ENCODE results near the gene LAG3. TPM values are rescaled to one million over a fixed set of nuclear protein-coding genes. Genes with fewer than 3 reads are reported as not detected.

LAG3 gene
- polyA plus RNA-seq, 1 donor (not counting 4 experiments of a cell fraction or from before 2014, with no cell fraction given), result 0.09 TPM

DNA sequence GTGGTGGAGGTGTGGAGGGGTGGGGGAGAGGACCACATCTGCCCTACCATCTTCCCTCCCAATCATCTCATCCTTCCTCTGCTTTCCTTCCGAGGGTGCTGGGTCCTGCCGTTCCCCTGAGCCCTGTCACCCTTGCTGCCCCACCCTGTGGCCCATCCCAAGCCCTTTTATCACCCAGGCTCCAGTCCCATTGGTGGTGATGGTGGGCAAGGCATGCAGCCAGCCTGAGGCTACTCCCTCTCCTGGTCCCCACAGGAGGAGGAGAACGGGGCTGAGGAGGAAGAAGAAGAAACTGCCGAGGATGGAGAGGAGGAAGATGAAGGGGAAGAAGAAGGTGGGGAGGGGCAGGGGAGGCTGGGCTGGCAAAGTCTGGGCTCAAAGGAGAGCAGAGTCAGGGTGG is 2.7 kb upstream of the LAG3 start:
- FAIRE-seq (no peak), DNase-seq (ENCODE audit: low read depth, low spot score) (no peak)
- H3K4me2 ChIP-seq (ENCODE audit: control insufficient read depth, extremely low read depth, insufficient read depth, low read depth, low read length), result no peak overlapping the region
- TF ChIP-seq, protein P1, sequence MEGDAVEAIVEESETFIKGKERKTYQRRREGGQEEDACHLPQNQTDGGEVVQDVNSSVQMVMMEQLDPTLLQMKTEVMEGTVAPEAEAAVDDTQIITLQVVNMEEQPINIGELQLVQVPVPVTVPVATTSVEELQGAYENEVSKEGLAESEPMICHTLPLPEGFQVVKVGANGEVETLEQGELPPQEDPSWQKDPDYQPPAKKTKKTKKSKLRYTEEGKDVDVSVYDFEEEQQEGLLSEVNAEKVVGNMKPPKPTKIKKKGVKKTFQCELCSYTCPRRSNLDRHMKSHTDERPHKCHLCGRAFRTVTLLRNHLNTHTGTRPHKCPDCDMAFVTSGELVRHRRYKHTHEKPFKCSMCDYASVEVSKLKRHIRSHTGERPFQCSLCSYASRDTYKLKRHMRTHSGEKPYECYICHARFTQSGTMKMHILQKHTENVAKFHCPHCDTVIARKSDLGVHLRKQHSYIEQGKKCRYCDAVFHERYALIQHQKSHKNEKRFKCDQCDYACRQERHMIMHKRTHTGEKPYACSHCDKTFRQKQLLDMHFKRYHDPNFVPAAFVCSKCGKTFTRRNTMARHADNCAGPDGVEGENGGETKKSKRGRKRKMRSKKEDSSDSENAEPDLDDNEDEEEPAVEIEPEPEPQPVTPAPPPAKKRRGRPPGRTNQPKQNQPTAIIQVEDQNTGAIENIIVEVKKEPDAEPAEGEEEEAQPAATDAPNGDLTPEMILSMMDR (optimal IDR thresholded peaks at IDR 0.05 in 1 of 3, IDR thresholded peaks at IDR 0.05 in 1 of 3, conservative IDR thresholded peaks at IDR 0.05 in 1 of 3; ENCODE audit: extremely low read depth in 1 of 3, insufficient read depth in 2 of 3, low read length in 3 of 3), result no peak
- H3K79me2 ChIP-seq (ENCODE audit: control insufficient read depth, insufficient read depth, low read length), result peaks cover 11% of the 10 kb centered on the region
- peaks cover 4 to 7% of the 10 kb centered on the region in 2 experiments for H3K36me3 ChIP-seq (ENCODE audit: control insufficient read depth in 2 of 2, extremely low read depth in 1 of 2, insufficient read depth in 2 of 2, low read length in 2 of 2)
- peaks cover 22% of the 10 kb centered on the region for H3K4me1 ChIP-seq (ENCODE audit: control insufficient read depth, extremely low read depth, insufficient read depth, low read length)
- dilution Hi-C loops (cut with MboI; ENCODE audit: extremely low pct_ligation_motif_present, low sequenced_read_pairs), result no loop called here
- H3K27ac ChIP-seq (ENCODE audit: control insufficient read depth, insufficient read depth, low read length), result no peak overlapping the region
- no peaks in the 10 kb centered on the region for H3K9me3 ChIP-seq (ENCODE audit: control insufficient read depth, low read depth, low read length)
- H3K4me3 ChIP-seq (ENCODE audit: control insufficient read depth in 2 of 3, extremely low read depth in 1 of 3, insufficient read depth in 2 of 3, low read depth in 1 of 3, low read length in 3 of 3), result no peak overlapping the region
- H3K27me3 ChIP-seq (ENCODE audit: control insufficient read depth, extremely low read depth, insufficient read depth, low read length), result peaks cover 21% of the 10 kb centered on the region
- no peaks in the 10 kb centered on the region for H4K20me1 ChIP-seq (ENCODE audit: control insufficient read depth, extremely low read depth, insufficient read depth, low read length)
- no peak overlapping the region for H3K9ac ChIP-seq (ENCODE audit: control insufficient read depth, extremely low read depth, insufficient read depth, low read length)
- H3K9me1 ChIP-seq (ENCODE audit: control insufficient read depth, extremely low read depth, insufficient read depth, low read length), result no peaks in the 10 kb centered on the region
- no peak overlapping the region for H2AFZ ChIP-seq (ENCODE audit: control insufficient read depth, low read length)

DNA sequence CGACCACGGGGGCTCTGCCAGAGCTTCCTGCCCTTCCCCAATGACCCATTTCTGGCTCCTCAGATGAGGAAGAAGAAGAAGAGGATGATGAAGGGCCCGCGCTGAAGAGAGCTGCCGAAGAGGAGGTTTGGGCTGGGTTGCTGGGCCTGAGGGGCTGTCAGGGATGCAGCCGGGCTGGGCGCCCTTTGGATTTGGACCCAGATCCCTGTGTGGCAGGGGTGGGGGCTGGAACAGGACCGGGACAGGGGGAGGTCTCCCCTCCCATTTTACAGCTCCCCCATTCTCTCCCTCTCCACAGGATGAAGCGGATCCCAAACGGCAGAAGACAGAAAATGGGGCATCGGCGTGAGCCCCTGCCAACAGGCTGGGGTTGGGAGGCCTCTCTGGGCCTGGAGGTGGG is 2.2 kb upstream of the LAG3 start:
- Histone ChIP-seq H3K9ac (ENCODE audit: control insufficient read depth, extremely low read depth, insufficient read depth, low read length) (no peak overlapping the region), H3K27ac (ENCODE audit: control insufficient read depth, insufficient read depth, low read length) (no peak overlapping the region)

More for the DNA sequence above, 2.2 kb upstream of the LAG3 start:
- H3K9me1 ChIP-seq (ENCODE audit: control insufficient read depth, extremely low read depth, insufficient read depth, low read length), result no peaks in the 10 kb centered on the region
- peaks cover 22% of the 10 kb centered on the region for H3K27me3 ChIP-seq (ENCODE audit: control insufficient read depth, extremely low read depth, insufficient read depth, low read length)
- FAIRE-seq (no peak), DNase-seq (ENCODE audit: low read depth, low spot score) (no peak)
- peaks cover 18% of the 10 kb centered on the region for H3K4me1 ChIP-seq (ENCODE audit: control insufficient read depth, extremely low read depth, insufficient read depth, low read length)
- H3K36me3 ChIP-seq (ENCODE audit: control insufficient read depth in 2 of 2, extremely low read depth in 1 of 2, insufficient read depth in 2 of 2, low read length in 2 of 2), result peaks cover 4 to 7% of the 10 kb centered on the region in 2 experiments
- H3K9me3 ChIP-seq (ENCODE audit: control insufficient read depth, low read depth, low read length), result no peaks in the 10 kb centered on the region
- peaks cover 11% of the 10 kb centered on the region for H3K79me2 ChIP-seq (ENCODE audit: control insufficient read depth, insufficient read depth, low read length)
- H3K4me3 ChIP-seq (ENCODE audit: control insufficient read depth in 2 of 3, extremely low read depth in 1 of 3, insufficient read depth in 2 of 3, low read depth in 1 of 3, low read length in 3 of 3), result no peak overlapping the region
- dilution Hi-C loops (cut with MboI; ENCODE audit: extremely low pct_ligation_motif_present, low sequenced_read_pairs), result no loop called here
- no peaks in the 10 kb centered on the region for H4K20me1 ChIP-seq (ENCODE audit: control insufficient read depth, extremely low read depth, insufficient read depth, low read length)
- H3K4me2 ChIP-seq (ENCODE audit: control insufficient read depth, extremely low read depth, insufficient read depth, low read depth, low read length), result no peak overlapping the region
- H2AFZ ChIP-seq (ENCODE audit: control insufficient read depth, low read length), result no peak overlapping the region
- TF ChIP-seq EZH2 (IDR thresholded peaks at IDR 0.05; ENCODE audit: low read length), result no peak
- TF ChIP-seq, protein P1 (optimal IDR thresholded peaks at IDR 0.05 in 1 of 3, IDR thresholded peaks at IDR 0.05 in 1 of 3, conservative IDR thresholded peaks at IDR 0.05 in 1 of 3; ENCODE audit: extremely low read depth in 1 of 3, insufficient read depth in 2 of 3, low read length in 3 of 3), result no peak
